Stimulated activated CD4-positive, alpha-beta T cell treated with anti-CD3 and anti-CD28 coated beads, Interleukin-12 subunit alpha, Interleukin-12 subunit beta, amount 100 ng/mL, for 24 hours (primary cell): Measurements from ENCODE around the gene PLCH1.
"Not testable (repeated sequence)": the region's sequence is repeated elsewhere in the genome, so short reads cannot be mapped to it uniquely, and the experiment has no call there.

ENCODE experiments used
- DNase-seq, 2 experiments: peaks; one replicate each; pipeline ENCODE4 v3.0.0-alpha.2; 2020; ENCODE audit warnings: low read depth in 2 of 2

Gene PLCH1

GRCh38 chr3:155641956-155642355 lies 102.9 kb downstream of the PLCH1 start:
- DNase-seq = no peak

- no peak for DNase-seq
Observed at GRCh38 chr3:155640098-155640497, 104.8 kb downstream of the PLCH1 start.

GRCh38 chr3:155639462-155640055 lies 105.3 kb downstream of the PLCH1 start:
- no peak for DNase-seq

- not testable (repeated sequence) for DNase-seq
Observed at GRCh38 chr3:155638461-155638860, 106.4 kb downstream of the PLCH1 start.

- DNase-seq = no peak
Observed at GRCh38 chr3:155637567-155637966, 107.3 kb downstream of the PLCH1 start.

GRCh38 chr3:155635056-155635455 lies 109.8 kb downstream of the PLCH1 start:
- DNase-seq = no peak

- DNase-seq = no peak
Observed at GRCh38 chr3:155634121-155634719, 110.7 kb downstream of the PLCH1 start.

GRCh38 chr3:155631323-155632019 lies 113.4 kb downstream of the PLCH1 start:
- DNase-seq = no peak

GRCh38 chr3:155629556-155629955 lies 115.3 kb downstream of the PLCH1 start:
- no peak for DNase-seq

GRCh38 chr3:155629056-155629455 lies 115.8 kb downstream of the PLCH1 start:
- DNase-seq = no peak

- DNase-seq = not testable (repeated sequence)
Observed at GRCh38 chr3:155622647-155623046, 122.2 kb downstream of the PLCH1 start.

- not testable (repeated sequence) for DNase-seq
Observed at GRCh38 chr3:155620552-155620951, 124.3 kb downstream of the PLCH1 start.

GRCh38 chr3:155619118-155619915 lies 125.6 kb downstream of the PLCH1 start:
- DNase-seq = no peak

- no peak for DNase-seq
Observed at GRCh38 chr3:155618543-155618942, 126.3 kb downstream of the PLCH1 start.

- DNase-seq = no peak
Observed at GRCh38 chr3:155617346-155617925, 127.4 kb downstream of the PLCH1 start.

GRCh38 chr3:155615141-155615540 lies 129.7 kb downstream of the PLCH1 start:
- DNase-seq = not testable (repeated sequence)

GRCh38 chr3:155614410-155614809 lies 130.5 kb downstream of the PLCH1 start:
- DNase-seq = not testable (repeated sequence)

- DNase-seq = no peak
Observed at GRCh38 chr3:155611456-155611855, 133.4 kb downstream of the PLCH1 start.

GRCh38 chr3:155609586-155609985 lies 135.3 kb downstream of the PLCH1 start:
- no peak for DNase-seq

- DNase-seq = no peak
Observed at GRCh38 chr3:155608228-155608920, 136.5 kb downstream of the PLCH1 start.

- DNase-seq = no peak
Observed at GRCh38 chr3:155607761-155608160, 137.1 kb downstream of the PLCH1 start.
